ENCODE results near the gene SPRY4. TPM values are rescaled to one million over a fixed set of nuclear protein-coding genes. Genes with fewer than 3 reads are reported as not detected.

The SPRY4 gene
- total and polyA plus RNA-seq, 8 donors: 1.5 to 6.3 (median 2.9) TPM

DNA sequence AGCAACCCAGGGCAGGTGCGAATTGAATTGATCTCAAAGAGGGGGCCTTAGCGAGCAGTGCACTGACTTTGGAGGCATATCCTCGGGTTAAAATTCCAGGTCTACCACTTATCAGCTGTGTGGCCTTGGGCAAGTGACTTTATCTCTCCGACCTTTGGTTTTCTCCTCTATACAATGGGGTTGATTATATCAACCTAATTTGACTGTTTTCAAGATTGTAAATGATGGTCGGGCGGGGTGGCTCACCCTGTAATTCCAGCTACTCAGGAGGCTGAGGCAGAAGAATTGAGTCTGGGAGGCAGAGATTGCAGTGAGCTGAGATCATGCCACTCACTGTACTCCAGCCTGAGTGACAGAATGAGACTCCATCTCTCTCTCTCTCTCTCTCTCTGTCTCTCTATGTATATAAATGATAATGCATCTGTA is 18.7 kb downstream of the SPRY4 start:
- Histone ChIP-seq H3K27me3 (no peaks in the 10 kb centered on the region), H3K27ac (no peak overlapping the region), H3K4me1 (no peaks in the 10 kb centered on the region), H3K9me3 (no peaks in the 10 kb centered on the region), H3K36me3 (no peaks in the 10 kb centered on the region), H3K4me3 (no peak overlapping the region)
- intact Hi-C loops (cut with DNase I): no loop called here
- FAIRE-seq (no peak), DNase-seq (no peak), ATAC-seq (no peak)
- TF ChIP-seq, protein P1, sequence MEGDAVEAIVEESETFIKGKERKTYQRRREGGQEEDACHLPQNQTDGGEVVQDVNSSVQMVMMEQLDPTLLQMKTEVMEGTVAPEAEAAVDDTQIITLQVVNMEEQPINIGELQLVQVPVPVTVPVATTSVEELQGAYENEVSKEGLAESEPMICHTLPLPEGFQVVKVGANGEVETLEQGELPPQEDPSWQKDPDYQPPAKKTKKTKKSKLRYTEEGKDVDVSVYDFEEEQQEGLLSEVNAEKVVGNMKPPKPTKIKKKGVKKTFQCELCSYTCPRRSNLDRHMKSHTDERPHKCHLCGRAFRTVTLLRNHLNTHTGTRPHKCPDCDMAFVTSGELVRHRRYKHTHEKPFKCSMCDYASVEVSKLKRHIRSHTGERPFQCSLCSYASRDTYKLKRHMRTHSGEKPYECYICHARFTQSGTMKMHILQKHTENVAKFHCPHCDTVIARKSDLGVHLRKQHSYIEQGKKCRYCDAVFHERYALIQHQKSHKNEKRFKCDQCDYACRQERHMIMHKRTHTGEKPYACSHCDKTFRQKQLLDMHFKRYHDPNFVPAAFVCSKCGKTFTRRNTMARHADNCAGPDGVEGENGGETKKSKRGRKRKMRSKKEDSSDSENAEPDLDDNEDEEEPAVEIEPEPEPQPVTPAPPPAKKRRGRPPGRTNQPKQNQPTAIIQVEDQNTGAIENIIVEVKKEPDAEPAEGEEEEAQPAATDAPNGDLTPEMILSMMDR (IDR thresholded peaks at IDR 0.05): no peak
- 39 to 43% methylated on average over 6 of the region's 6 CpGs for WGBS, 2 donors

DNA sequence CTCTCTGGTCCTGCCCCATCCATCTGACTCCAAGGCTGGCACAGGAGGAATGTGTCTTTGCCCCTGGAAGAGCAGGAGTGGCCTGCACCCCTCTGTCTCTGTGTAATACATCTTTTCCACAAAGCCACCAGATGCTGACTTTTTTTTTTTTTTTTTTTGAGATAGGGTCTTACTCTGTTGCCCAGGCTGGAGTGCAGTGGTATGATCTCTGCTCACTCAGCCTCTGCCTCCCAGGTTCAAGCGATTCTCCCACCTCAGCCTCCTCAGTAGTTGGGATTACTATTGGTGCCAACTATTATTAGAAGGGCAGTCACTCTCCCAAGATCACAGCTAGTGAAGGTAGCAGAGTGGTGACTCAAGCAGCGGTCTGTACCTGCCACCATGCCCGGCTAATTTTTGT is 19.6 kb downstream of the SPRY4 start:
- intact Hi-C loops (cut with DNase I): no loop called here
- TF ChIP-seq, protein P1 (IDR thresholded peaks at IDR 0.05): no peak
- WGBS, 2 donors: 83 to 95% methylated on average over 3 of the region's 3 CpGs
- FAIRE-seq (no peak), DNase-seq (no peak), ATAC-seq (no peak)
- Histone ChIP-seq H3K27ac (no peak overlapping the region), H3K36me3 (no peaks in the 10 kb centered on the region), H3K9me3 (no peaks in the 10 kb centered on the region), H3K4me1 (no peaks in the 10 kb centered on the region), H3K27me3 (no peaks in the 10 kb centered on the region), H3K4me3 (no peak overlapping the region)

DNA sequence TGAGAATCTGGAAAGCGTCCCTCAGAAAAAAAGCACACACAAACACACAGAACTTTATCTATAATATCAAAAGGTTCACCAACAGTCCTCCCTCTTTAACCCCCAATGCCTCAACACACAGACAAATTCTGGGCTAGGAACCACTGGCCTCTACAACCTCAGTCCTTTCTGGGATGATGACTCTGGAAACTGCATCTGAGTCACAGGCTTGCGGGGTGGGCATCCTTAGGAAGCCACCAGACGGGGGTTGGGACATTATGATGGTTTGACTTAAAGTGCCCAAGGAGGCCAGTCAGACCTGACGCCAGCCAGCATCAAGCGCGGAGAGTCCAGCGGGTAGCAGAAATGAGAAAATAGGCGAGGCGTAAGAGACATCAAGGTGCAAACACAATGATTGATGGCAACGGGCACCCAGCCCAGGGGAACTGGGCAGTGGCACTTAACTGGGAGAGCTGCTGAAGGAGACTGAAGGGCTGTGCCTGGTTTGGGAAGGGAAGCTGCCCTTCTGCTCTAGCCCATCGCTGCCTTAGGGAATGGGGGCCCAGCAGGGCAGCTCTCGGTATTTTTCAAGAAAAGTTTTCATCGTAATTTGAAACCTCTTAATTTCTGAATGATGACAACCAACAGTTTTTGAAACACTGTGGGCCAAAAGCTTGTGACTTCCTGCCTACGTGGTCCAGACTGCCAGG is 20.7 kb downstream of the SPRY4 start:
- Histone ChIP-seq H3K4me1 (no peaks in the 10 kb centered on the region), H3K27ac (no peak overlapping the region), H3K36me3 (no peaks in the 10 kb centered on the region), H3K9me3 (no peaks in the 10 kb centered on the region), H3K4me3 (no peak overlapping the region), H3K27me3 (no peaks in the 10 kb centered on the region)
- ATAC-seq: no peak
- intact Hi-C loops (cut with DNase I): no loop called here
- TF ChIP-seq, protein P1 (IDR thresholded peaks at IDR 0.05): no peak
- 50 to 60% methylated on average over 14 of the region's 14 CpGs for WGBS, 2 donors
- FAIRE-seq: no peak
- peak in 1 of 6 donors; percentile 13 for DNase-seq

DNA sequence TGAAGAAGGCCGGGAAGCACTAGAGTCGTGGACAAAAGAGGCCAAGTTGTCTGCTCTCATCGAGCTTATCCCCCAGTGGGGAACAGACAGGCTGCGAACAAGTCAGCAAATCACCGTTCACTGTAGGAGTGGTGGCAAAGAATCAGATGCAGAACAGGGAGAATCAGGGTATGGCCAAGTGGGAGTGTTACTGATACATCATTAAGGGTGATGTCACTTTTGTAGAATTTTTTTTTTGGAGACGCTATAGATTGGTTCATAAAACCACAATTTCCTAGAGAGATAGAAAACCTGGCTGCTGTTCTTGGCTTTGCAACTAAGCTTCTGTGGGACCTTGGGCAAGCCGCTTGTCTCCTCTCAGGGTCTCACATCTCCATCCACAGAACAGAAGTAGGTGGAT is 21.3 kb downstream of the SPRY4 start:
- TF ChIP-seq, protein P1 (IDR thresholded peaks at IDR 0.05): no peak

DNA sequence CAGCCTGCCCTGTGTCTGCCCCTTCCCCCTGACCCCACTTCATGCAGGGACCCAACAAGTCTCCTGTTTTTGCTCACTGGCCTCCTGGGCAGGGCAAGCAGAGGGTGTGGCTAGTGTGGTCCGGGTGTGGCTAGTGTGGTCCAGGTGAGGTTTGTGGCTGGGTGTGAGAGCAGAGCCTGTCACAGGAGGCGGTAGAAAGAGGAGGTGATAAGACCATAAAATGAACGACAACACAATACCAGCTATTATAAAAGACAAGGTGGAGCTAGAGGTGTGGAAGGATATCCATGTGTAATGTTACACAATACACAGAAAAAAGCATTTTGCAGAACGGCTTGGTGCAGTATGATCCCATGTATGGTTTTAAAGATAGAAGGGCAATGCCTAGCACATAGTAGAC is 23.3 kb downstream of the SPRY4 start:
- FAIRE-seq (no peak), ATAC-seq (peak in 1 of 4 donors; percentile 24), DNase-seq (no peak)
- WGBS, 2 donors: 50 to 53% methylated on average over 4 of the region's 4 CpGs
- intact Hi-C loops (cut with DNase I): no loop called here
- Histone ChIP-seq H3K27me3 (no peaks in the 10 kb centered on the region), H3K27ac (no peak overlapping the region), H3K4me3 (no peak overlapping the region), H3K4me1 (no peaks in the 10 kb centered on the region), H3K36me3 (no peaks in the 10 kb centered on the region), H3K9me3 (no peaks in the 10 kb centered on the region)
- TF ChIP-seq, protein P1 (IDR thresholded peaks at IDR 0.05): no peak

More for the DNA sequence above, 21.3 kb downstream of the SPRY4 start:
- 60 to 83% methylated on average over 7 of the region's 7 CpGs for WGBS, 2 donors
- Histone ChIP-seq H3K36me3 (no peaks in the 10 kb centered on the region), H3K4me1 (no peaks in the 10 kb centered on the region), H3K27me3 (no peaks in the 10 kb centered on the region), H3K4me3 (no peak overlapping the region), H3K9me3 (no peaks in the 10 kb centered on the region), H3K27ac (no peak overlapping the region)
- FAIRE-seq: no peak
- no peak for ATAC-seq
- intact Hi-C loops (cut with DNase I): no loop called here
- DNase-seq: no peak
